ENCODE data around the gene CD74.

The CD74 gene

DNA sequence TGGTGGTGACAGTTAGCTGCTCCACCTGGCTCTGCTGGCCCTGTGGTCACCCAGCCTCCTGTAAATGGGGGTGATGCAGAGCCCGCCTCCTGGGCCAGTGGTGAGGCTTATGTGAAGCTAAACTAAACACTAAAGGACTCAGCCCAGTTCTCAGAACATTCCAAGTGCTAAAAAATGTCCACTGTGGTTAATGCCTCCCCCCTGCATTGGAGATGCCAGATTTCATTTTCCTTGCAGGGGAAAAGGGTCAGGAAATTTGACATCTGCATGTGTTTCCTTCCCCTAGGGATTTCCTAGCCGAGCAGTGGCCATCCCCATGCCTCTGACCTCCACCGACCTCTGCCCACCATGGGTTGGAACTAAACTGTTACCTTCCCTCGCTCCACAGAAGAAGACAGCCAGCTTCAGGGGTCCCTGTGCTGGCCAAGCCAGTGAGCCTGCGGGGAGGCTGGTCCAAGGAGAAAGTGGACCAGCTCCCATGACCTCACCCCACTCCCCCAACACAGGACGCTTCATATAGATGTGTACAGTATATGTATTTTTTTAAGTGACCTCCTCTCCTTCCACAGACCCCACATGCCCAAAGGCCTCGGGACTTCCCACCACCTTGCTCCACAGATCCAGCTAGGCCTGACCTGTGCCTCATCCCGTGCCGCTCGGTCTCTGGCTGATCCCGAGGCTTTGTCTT is 13.0 kb downstream of the CD74 start:
- Histone ChIP-seq H3K27me3 (ENCODE audit: control insufficient read depth in 1 of 2, insufficient read depth in 2 of 2, low read length in 2 of 2) (no peaks in the 10 kb centered on the region), H3K4me1 (ENCODE audit: insufficient read depth, low read length) (no peaks in the 10 kb centered on the region), H3K4me3 (ENCODE audit: low read depth in 1 of 2, low read length in 2 of 2) (no peak overlapping the region), H3K9me3 (ENCODE audit: low read length) (no peaks in the 10 kb centered on the region), H3K9ac (ENCODE audit: low read length) (no peak overlapping the region), H3K36me3 (ENCODE audit: insufficient read depth, low read length) (peaks cover 57% of the 10 kb centered on the region), H3K27ac (ENCODE audit: low read depth, low read length) (no peak overlapping the region)

DNA sequence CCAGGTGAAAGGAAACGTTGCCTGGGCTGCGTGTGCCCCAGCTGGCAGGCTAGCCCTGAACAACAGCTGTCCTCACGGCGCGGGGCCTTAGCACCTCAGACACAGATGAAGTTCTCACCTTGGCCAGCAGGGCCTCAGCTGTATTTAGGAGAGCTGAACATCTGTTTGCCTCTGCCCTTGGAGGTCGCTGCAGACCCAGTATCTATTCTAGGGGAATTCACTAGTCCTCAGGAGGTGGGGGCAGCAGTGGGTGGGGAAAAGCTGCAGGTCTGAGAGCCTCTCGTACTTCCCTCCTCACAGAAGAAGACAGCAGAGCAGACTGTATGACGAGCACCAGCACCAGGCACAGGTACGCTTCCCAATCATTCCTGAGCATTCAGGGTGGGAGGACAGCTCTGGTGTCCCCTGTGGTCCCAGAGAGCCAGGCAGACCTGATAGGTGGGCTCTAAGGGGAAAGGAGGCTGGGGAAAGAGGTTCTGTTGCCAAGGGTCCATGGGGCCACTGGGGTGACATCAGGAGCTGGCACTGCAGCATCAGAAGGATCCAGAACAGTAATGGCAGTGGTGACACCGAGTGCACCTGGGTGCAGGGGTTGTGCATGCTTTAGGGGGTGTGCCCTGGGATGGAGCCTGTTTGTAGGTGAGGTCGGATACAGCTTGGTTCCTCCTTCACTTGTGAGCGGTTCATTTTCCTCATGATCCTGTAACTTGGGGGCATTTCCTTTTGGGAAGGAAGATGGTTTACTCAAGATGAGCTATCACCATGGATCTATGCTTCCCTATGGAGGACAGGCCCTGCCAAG is 13.8 kb downstream of the CD74 start:
- Histone ChIP-seq H3K4me3 (ENCODE audit: low read depth in 1 of 2, low read length in 2 of 2) (no peak overlapping the region), H3K36me3 (ENCODE audit: insufficient read depth, low read length) (peaks cover 59% of the 10 kb centered on the region), H3K27me3 (ENCODE audit: control insufficient read depth in 1 of 2, insufficient read depth in 2 of 2, low read length in 2 of 2) (no peaks in the 10 kb centered on the region), H3K9ac (ENCODE audit: low read length) (no peak overlapping the region), H3K27ac (ENCODE audit: low read depth, low read length) (no peak overlapping the region), H3K4me1 (ENCODE audit: insufficient read depth, low read length) (no peaks in the 10 kb centered on the region), H3K9me3 (ENCODE audit: low read length) (no peaks in the 10 kb centered on the region)

DNA sequence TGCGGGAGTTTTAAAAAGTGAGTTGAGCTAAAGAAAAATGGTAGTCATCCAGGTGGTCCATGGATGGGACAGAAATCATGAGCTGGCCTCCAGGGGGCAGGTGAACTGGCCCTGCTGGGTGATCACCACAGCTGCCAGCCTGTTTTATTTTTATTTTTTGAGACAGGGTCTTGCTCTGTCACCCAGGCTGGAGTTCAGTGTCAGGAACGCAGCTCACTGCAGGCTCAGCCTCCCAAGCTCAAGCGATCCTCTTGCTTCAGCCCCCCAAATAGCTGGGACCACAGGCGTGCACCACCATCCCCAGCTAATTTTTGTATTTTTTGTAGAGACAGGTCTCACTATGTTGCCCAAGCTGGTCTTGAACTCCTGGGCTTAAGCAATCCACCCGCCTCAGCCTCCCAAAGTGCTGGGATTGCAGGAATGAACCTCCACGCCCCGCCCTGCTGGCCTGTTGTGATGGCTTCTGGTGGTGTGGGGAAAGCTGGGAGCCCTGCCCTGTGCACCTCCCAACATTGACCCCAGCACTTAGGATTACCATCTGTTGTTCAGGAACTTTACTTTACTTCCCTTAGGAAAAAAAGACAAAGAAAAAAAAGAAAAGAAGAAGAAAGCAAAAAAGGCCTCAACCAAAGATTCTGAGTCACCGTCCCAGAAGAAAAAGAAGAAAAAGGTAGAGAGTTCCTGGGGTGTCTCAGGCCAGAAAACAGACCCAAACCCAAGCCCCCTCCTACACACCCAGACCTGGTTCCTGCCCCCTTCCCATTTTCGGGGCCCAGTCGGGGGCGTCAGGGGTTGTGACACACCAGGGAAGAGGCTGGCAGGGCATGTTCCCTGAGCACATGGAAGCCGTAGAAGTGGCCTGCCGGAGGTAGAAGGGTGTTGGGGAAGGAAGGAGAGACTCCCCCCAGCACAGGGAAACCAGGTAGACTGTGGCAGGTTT is 14.7 kb downstream of the CD74 start:
- Histone ChIP-seq H3K36me3 (ENCODE audit: insufficient read depth, low read length) (peaks cover 68% of the 10 kb centered on the region), H3K9ac (ENCODE audit: low read length) (no peak overlapping the region), H3K27me3 (ENCODE audit: control insufficient read depth in 1 of 2, insufficient read depth in 2 of 2, low read length in 2 of 2) (no peaks in the 10 kb centered on the region), H3K27ac (ENCODE audit: low read depth, low read length) (no peak overlapping the region), H3K4me3 (ENCODE audit: low read depth in 1 of 2, low read length in 2 of 2) (no peak overlapping the region), H3K4me1 (ENCODE audit: insufficient read depth, low read length) (no peaks in the 10 kb centered on the region), H3K9me3 (ENCODE audit: low read length) (no peaks in the 10 kb centered on the region)

DNA sequence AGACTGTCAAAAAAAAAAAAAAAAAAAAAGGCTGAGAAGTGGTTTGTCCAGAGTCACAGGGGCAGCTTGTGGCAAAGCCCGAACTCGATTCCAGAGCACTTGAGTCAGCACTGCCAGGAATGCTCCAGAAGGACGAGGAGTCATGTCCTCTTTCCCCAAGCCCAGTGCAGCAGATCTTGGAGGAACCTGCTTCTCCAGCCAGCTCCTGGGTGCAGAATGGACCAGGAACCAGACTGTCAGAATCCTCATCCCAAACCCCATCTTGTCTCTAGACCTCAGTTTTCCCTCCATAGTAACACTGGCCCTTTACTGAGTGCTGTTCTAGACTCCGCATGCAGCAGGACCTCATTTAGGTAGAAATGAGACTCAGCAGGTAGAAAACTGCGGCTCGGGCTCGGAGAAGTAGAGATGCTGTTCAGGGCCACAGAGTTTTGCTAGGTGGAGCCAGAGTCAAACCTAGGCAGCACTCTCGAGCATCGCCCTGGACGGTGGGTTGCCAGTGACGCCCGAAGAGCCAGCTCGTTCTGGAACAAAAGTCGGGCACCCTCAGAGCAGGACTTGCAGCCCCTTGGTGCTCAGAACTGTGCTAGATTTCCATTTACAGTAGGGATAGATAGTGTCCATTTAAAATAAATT is 15.4 kb downstream of the CD74 start:
- Histone ChIP-seq H3K27ac (ENCODE audit: low read depth, low read length) (no peak overlapping the region), H3K27me3 (ENCODE audit: control insufficient read depth in 1 of 2, insufficient read depth in 2 of 2, low read length in 2 of 2) (no peaks in the 10 kb centered on the region), H3K36me3 (ENCODE audit: insufficient read depth, low read length) (peaks cover 75% of the 10 kb centered on the region), H3K4me1 (ENCODE audit: insufficient read depth, low read length) (no peaks in the 10 kb centered on the region), H3K9ac (ENCODE audit: low read length) (no peak overlapping the region), H3K4me3 (ENCODE audit: low read depth in 1 of 2, low read length in 2 of 2) (no peak overlapping the region), H3K9me3 (ENCODE audit: low read length) (no peaks in the 10 kb centered on the region)

DNA sequence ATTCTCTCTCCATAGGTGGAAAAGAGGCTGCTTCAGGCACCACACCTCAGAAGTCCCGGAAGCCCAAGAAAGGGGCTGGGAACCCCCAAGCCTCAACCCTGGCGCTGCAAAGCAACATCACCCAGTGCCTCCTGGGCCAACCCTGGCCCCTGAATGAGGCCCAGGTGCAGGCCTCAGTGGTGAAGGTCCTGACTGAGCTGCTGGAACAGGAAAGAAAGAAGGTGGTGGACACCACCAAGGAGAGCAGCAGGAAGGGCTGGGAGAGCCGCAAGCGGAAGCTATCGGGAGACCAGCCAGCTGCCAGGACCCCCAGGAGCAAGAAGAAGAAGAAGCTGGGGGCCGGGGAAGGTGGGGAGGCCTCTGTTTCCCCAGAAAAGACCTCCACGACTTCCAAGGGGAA is 16.4 kb downstream of the CD74 start:
- Histone ChIP-seq H3K9me3 (ENCODE audit: low read length) (no peaks in the 10 kb centered on the region), H3K4me1 (ENCODE audit: insufficient read depth, low read length) (no peaks in the 10 kb centered on the region), H3K27ac (ENCODE audit: low read depth, low read length) (no peak overlapping the region), H3K27me3 (ENCODE audit: control insufficient read depth in 1 of 2, insufficient read depth in 2 of 2, low read length in 2 of 2) (no peaks in the 10 kb centered on the region), H3K4me3 (ENCODE audit: low read depth in 1 of 2, low read length in 2 of 2) (no peak overlapping the region), H3K9ac (ENCODE audit: low read length) (no peak overlapping the region), H3K36me3 (ENCODE audit: insufficient read depth, low read length) (peaks cover 85% of the 10 kb centered on the region)

DNA sequence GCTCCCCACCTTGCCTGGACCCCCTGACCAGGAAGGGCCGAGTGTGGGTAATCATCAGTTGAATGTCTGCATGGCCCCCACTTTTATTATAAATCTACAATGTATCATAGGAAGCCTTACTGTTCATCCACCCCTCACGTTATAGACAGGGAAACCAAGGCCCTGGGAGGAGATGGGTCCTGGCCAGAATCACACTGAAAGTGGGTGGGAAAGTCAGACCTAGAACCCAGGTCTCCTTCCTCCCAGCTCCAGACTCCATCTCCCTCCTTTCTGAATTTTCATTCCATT is 17.1 kb downstream of the CD74 start:
- Histone ChIP-seq H3K4me3 (ENCODE audit: low read depth in 1 of 2, low read length in 2 of 2) (no peak overlapping the region), H3K27me3 (ENCODE audit: control insufficient read depth in 1 of 2, insufficient read depth in 2 of 2, low read length in 2 of 2) (no peaks in the 10 kb centered on the region), H3K4me1 (ENCODE audit: insufficient read depth, low read length) (no peaks in the 10 kb centered on the region), H3K36me3 (ENCODE audit: insufficient read depth, low read length) (peaks cover 85% of the 10 kb centered on the region), H3K9me3 (ENCODE audit: low read length) (no peaks in the 10 kb centered on the region), H3K9ac (ENCODE audit: low read length) (no peak overlapping the region), H3K27ac (ENCODE audit: low read depth, low read length) (no peak overlapping the region)

DNA sequence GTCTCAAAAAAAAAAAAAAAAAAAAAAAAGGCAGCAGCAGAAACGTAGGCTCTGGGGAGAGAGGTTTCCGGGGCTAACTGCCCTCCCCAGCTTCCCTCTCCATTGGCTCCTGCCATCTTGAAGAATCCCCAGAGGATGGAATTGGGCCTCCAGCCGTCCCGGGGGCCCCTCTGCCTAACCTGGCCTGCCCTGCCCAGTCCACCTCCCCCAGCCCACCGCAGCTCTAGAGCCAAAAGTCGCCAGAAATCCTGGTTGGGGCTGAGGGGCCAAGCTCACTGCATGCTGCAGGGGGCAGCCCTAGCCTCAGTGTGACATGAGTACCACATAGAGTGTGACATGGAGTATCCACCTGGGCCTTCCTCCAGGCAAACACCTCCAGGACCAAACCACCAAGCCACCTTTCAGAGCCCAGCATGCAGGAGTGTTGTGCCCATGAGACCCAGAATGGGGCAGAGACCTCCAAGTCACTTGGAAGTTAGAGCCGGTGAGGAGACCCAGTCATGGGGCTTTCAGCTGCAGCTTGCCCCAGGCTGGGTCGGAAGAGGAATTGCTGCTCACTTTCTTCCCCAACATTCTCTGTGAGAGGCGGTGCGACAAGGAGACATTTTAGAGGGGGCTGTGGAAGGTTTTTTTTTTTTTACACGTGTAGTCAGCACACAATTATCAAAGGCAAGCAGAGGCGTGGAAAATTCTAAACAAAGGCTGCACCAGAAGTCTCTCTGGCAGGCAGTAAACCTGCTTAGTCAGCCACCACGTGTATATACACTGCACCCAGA is 17.6 kb downstream of the CD74 start:
- Histone ChIP-seq H3K36me3 (ENCODE audit: insufficient read depth, low read length) (peaks cover 85% of the 10 kb centered on the region), H3K4me3 (ENCODE audit: low read depth in 1 of 2, low read length in 2 of 2) (no peak overlapping the region), H3K27ac (ENCODE audit: low read depth, low read length) (no peak overlapping the region), H3K9me3 (ENCODE audit: low read length) (no peaks in the 10 kb centered on the region), H3K27me3 (ENCODE audit: control insufficient read depth in 1 of 2, insufficient read depth in 2 of 2, low read length in 2 of 2) (no peaks in the 10 kb centered on the region), H3K9ac (ENCODE audit: low read length) (no peak overlapping the region), H3K4me1 (ENCODE audit: insufficient read depth, low read length) (no peaks in the 10 kb centered on the region)

DNA sequence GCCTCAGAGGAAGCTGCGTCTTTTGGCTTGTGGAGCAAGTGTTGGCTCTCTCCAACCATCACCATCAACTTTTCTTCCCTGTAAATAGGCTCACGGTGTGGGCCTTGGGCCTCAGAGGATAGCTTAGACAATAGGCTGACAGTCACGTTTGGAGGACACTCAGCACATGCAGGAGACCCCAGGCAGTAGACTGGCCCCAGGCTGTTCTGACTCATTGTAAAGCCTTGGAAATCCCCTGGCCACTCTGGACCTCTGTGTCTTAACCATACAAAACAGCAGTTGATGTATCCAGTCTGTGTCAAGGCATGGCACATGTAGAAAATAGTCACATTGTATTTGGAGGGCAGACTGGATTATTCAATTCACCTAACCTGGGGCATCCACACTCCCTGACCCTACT is 18.6 kb downstream of the CD74 start:
- H3K4me3 ChIP-seq (ENCODE audit: low read depth in 1 of 2, low read length in 2 of 2) = no peak overlapping the region

DNA sequence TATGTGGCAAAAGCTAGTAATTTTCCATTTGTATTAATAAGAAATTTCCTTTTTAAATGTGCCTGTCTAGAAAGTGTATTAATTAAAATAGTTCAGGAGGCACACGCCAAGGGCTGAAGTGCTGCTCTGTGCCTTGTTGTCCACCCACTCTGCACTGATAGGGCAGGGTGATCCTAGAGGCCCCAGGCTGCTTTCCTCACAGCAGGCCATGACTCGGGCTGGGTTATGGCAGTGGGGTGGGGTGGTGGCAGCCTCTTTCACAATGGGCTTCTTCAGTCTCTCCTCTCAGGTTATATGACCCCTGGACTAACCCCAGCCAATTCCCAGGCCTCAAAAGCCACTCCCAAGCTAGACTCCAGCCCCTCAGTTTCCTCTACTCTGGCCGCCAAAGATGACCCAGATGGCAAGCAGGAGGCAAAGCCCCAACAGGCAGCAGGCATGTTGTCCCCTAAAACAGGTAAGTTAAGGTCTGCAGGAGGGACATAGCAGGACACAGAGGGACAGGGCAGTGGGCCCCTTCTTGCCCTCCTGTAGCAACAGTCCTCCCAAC is 19.5 kb downstream of the CD74 start:
- Histone ChIP-seq H3K36me3 (ENCODE audit: insufficient read depth, low read length) (peaks cover 86% of the 10 kb centered on the region), H3K27ac (ENCODE audit: low read depth, low read length) (no peak overlapping the region), H3K4me1 (ENCODE audit: insufficient read depth, low read length) (no peaks in the 10 kb centered on the region), H3K9me3 (ENCODE audit: low read length) (no peaks in the 10 kb centered on the region), H3K9ac (ENCODE audit: low read length) (no peak overlapping the region), H3K4me3 (ENCODE audit: low read depth in 1 of 2, low read length in 2 of 2) (no peak overlapping the region), H3K27me3 (ENCODE audit: control insufficient read depth in 1 of 2, insufficient read depth in 2 of 2, low read length in 2 of 2) (no peaks in the 10 kb centered on the region)

More for the DNA sequence above, 18.6 kb downstream of the CD74 start:
- no peaks in the 10 kb centered on the region for H3K27me3 ChIP-seq (ENCODE audit: control insufficient read depth in 1 of 2, insufficient read depth in 2 of 2, low read length in 2 of 2)
- H3K27ac ChIP-seq (ENCODE audit: low read depth, low read length) = no peak overlapping the region
- H3K36me3 ChIP-seq (ENCODE audit: insufficient read depth, low read length) = peaks cover 85% of the 10 kb centered on the region
- no peak overlapping the region for H3K9ac ChIP-seq (ENCODE audit: low read length)
- no peaks in the 10 kb centered on the region for H3K4me1 ChIP-seq (ENCODE audit: insufficient read depth, low read length)
- H3K9me3 ChIP-seq (ENCODE audit: low read length) = no peaks in the 10 kb centered on the region

DNA sequence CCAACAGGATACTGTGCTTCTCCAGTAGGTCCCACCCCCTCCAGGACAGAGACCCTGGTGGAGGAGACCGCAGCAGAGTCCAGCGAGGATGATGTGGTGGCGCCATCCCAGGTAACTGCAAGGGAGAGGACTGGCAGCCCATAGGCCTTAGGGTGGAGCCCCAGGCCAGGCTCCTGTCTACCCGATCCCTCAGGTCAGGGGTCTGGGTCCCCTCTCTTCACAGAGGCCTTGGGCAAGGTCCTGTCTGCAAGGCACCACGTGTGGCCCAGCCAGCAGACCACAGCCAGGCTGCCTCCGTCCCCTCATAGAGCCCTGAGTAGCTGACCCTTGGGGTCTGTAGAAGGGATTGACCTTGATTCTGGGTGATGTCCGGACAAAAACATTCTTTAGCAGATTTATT is 20.0 kb downstream of the CD74 start:
- no peaks in the 10 kb centered on the region for H3K4me1 ChIP-seq (ENCODE audit: insufficient read depth, low read length)
- no peak overlapping the region for H3K4me3 ChIP-seq (ENCODE audit: low read depth in 1 of 2, low read length in 2 of 2)
- H3K9me3 ChIP-seq (ENCODE audit: low read length) = no peaks in the 10 kb centered on the region
- no peaks in the 10 kb centered on the region for H3K27me3 ChIP-seq (ENCODE audit: control insufficient read depth in 1 of 2, insufficient read depth in 2 of 2, low read length in 2 of 2)
- no peak overlapping the region for H3K9ac ChIP-seq (ENCODE audit: low read length)
- H3K36me3 ChIP-seq (ENCODE audit: insufficient read depth, low read length) = peaks cover 91% of the 10 kb centered on the region
- H3K27ac ChIP-seq (ENCODE audit: low read depth, low read length) = no peak overlapping the region
